ENCODE measurements around the gene KIF26B. TPM values are rescaled to one million over a fixed set of nuclear protein-coding genes. Genes with fewer than 3 reads are reported as not detected.

Gene KIF26B
- total RNA-seq, 1 donor from 2014 or later = 1.1 TPM

DNA sequence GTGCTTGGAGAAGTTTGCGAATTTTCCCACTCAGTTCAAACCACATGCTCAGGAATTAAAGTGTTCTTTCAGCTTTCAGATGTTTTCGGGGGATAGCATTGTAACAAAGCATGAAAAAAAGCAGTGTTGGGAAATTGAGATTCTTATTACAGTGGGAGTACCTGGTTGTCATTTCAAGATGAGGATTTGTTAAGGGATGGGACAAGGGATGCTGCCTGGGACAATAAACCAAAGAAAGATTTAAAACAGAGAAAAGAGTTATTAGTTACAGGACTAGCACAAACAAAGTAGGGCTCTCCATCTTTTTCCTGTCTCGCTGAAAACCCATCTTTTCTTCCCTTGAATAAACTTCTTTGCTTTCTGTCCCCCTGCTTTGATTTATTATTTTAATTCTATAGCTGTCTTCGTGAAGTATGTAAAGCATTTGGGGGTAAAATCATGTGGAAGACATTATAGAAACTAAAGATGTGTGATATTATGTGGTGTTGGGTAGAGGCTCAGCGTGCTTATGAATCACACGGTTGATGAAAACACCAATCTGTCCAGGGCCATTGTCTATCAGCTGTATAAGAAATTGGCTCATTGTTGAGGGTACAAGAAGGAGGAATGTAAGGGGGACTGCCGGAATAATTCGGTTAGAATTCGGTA lies 277.6 kb downstream of the KIF26B start:
- intact Hi-C loops (cut with DNase I) = no loop called here
- no peak for DNase-seq (ENCODE audit: low spot score)

GRCh38 chr1:245433561-245433960 lies 278.8 kb downstream of the KIF26B start:
- DNase-seq (ENCODE audit: low spot score) = no peak
- intact Hi-C loops (cut with DNase I) = no loop called here

- intact Hi-C loops (cut with DNase I) = no loop called here
- DNase-seq (ENCODE audit: low spot score) = no peak
These were observed 279.5 kb downstream of the KIF26B start for GRCh38 chr1:245434280-245434679.

DNA sequence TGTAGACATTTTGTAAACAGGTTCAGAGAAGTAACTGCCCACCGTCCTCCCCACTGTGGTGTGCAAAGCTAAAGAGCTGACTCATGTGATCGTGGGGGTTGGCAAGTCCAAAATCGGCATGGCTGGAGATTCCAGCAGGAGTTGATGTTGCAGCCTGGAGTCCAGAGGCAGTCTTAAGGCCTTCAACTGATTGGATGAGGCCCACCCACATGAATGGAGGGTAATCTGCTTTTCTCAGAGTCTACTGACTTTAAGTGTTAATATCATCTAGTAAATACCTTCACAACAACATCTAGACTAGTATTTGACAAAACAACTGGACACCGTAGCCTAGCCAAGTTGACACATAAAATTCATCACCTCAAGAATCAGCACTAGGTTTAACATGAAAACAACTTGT lies 281.6 kb downstream of the KIF26B start:
- DNase-seq (ENCODE audit: low spot score) = no peak
- intact Hi-C loops (cut with DNase I) = no loop called here

DNA sequence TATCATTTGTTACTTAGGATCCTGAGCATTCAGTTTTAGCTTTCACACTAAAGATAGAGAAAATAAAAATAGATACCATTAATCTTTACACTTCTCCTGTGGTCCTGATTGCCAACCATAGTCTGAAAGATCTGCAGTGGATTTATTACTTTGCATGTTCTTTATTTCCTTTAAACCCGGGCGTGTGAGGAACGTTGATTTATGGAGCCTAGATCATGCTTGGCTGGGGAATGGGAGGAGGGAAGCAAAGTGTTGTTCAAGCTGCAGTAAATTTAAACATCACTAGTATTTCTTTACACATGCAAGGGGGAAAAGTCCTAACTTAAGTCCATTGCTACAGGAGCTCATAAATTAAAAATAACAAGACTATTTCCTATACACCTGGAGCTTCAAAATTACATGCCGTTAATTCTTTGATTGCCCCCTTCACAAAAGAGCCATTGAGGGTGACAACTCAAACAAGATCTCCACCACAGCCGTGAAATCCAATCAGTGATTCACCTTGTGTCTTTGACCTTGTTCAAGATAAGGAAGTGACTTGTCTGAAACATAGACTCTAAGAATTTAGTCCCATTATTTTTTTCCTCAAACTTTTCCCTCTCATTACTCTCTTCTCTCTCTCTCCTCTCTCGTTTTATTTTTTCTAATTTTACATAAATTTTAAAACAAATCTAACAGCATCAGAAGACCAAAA lies 282.7 kb downstream of the KIF26B start:
- intact Hi-C loops (cut with DNase I) = no loop called here
- no peak for DNase-seq (ENCODE audit: low spot score)

DNA sequence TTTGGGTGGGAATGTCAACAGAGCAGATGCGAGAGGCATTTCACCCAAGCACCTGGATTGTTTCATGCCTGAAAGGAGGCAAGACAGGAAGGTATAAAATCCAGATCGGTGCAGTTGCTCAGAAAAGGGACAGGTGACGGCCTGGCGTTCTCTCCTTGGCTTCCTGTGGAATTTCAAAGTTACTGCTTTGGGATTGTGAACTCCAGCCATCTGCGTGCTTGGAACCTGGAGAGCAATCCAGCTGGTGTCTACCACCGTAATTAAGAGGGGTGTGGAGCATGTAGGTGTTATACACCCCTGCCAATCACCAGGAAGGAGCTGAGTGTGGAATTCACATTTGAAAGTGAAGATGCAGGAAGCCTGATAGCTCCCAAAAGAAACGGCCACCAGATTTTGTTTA lies 286.1 kb downstream of the KIF26B start:
- intact Hi-C loops (cut with DNase I) = no loop called here
- DNase-seq (ENCODE audit: low spot score) = no peak

GRCh38 chr1:245441689-245442088 lies 286.9 kb downstream of the KIF26B start:
- intact Hi-C loops (cut with DNase I) = no loop called here
- DNase-seq (ENCODE audit: low spot score) = no peak

GRCh38 chr1:245444147-245444828 lies 289.5 kb downstream of the KIF26B start:
- intact Hi-C loops (cut with DNase I) = no loop called here
- no peak for DNase-seq (ENCODE audit: low spot score)

- intact Hi-C loops (cut with DNase I) = no loop called here
These were observed 290.2 kb downstream of the KIF26B start for GRCh38 chr1:245444945-245445344.

DNA sequence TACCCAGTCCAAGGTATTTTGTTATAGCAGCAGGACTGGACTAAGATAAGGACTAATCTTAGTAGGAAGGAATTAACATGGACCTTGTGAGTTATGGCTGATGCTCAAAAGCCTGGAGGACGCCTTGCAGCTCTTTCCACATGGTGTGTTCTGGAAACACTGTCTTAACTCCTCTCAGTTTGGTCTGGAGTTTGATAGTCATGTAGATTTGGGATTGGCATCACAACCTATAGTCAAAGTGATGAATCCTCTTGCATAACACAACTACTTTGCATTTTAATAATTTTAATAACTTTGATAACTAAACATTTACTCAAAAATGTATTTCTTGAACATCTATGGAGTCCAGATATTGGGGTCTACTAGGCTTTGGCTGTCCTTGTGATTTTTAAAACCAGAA lies 293.7 kb downstream of the KIF26B start:
- intact Hi-C loops (cut with DNase I) = no loop called here
- DNase-seq (ENCODE audit: low spot score) = no peak

More at GRCh38 chr1:245444945-245445344, 290.2 kb downstream of the KIF26B start:
- no peak for DNase-seq (ENCODE audit: low spot score)

DNA sequence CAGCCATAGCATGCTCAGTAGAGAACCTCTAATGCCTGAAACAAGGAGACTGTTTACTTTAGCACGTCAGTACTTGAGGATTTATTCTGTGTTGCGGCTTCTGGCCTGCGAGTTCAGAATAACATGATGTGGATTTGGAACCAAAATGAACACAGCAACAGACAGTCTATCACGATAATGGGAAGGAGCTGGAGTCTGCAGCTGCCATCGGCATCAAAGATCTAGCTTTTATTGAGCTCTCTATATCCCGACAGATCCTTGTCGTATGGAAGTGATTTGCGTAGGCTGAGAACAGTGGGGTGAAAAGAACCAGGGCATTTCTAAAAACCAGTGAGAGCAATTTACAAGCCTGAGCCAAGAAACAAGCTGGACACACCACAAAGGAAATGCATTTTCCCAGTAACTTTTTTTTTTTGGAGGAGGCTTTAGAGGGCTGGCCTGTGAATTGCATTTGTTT lies 294.2 kb downstream of the KIF26B start:
- no peak for DNase-seq (ENCODE audit: low spot score)
- intact Hi-C loops (cut with DNase I) = no loop called here

DNA sequence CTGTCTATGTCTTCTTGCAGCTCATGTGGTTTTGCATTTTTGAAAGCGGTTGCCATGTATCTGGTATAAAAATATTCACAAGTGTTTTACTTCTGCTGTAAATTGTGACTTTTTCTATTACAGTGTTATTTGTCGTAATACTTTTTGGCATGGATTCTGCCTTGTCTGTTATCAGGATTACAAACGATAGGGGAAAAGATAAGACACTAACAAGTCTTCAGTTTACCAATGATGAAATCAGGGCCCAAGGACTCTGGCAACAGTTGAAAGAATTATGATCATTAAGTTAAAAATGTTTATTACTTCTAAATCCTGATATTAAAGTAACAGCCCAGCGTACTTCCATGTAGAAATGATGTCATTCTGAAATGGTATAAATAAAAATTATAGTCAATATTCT lies 298.8 kb downstream of the KIF26B start:
- intact Hi-C loops (cut with DNase I) = no loop called here

GRCh38 chr1:245454051-245454450 lies 299.3 kb downstream of the KIF26B start:
- intact Hi-C loops (cut with DNase I) = no loop called here

More for the DNA sequence above, 298.8 kb downstream of the KIF26B start:
- DNase-seq (ENCODE audit: low spot score) = no peak

GRCh38 chr1:245457562-245457961 lies 302.8 kb downstream of the KIF26B start:
- intact Hi-C loops (cut with DNase I) = no loop called here
- no peak for DNase-seq (ENCODE audit: low spot score)

More at GRCh38 chr1:245454051-245454450, 299.3 kb downstream of the KIF26B start:
- DNase-seq (ENCODE audit: low spot score) = no peak

GRCh38 chr1:245458234-245458633 lies 303.4 kb downstream of the KIF26B start:
- intact Hi-C loops (cut with DNase I) = no loop called here

DNA sequence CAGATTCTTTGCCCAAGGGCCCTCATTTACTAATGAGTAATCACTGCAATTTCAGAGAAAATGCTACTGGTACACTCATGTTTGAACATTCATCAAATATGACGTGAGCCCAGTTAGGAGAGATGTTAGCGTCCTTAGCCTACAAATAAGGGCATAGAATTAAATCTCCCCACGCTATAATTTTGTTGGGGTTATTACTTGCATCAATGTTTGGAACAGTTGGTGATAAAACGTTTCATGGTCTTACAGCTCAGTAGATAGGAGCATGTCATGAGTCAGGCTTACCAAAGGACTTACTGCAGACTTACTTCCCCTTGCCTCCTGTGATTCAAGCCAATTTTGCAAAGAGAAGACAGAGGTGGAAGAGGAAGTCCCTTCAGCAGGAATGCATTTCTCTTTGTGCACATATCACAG lies 304.0 kb downstream of the KIF26B start:
- DNase-seq (ENCODE audit: low spot score) = no peak
- intact Hi-C loops (cut with DNase I) = no loop called here

More at GRCh38 chr1:245458234-245458633, 303.4 kb downstream of the KIF26B start:
- DNase-seq (ENCODE audit: low spot score) = no peak

DNA sequence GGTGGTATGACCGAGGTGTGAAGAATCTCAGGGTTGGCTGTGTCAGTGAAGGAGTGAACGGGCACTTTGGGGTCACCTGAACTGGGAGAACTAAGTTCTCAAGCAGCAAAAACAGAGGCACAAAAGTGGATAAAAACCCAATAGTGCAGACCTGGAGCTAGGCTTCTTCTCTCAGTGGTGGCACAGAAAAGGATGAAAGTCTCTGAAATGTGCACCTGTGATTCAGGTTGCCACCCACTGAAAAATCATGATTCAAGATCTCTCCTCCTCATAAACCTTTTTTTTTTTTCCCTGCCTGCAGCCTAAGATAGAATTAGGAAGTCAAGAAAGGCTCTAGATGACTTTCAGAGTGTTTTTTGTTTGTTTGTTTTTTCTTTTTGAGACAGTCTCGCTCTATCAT lies 304.8 kb downstream of the KIF26B start:
- DNase-seq (ENCODE audit: low spot score) = no peak
- intact Hi-C loops (cut with DNase I) = no loop called here

DNA sequence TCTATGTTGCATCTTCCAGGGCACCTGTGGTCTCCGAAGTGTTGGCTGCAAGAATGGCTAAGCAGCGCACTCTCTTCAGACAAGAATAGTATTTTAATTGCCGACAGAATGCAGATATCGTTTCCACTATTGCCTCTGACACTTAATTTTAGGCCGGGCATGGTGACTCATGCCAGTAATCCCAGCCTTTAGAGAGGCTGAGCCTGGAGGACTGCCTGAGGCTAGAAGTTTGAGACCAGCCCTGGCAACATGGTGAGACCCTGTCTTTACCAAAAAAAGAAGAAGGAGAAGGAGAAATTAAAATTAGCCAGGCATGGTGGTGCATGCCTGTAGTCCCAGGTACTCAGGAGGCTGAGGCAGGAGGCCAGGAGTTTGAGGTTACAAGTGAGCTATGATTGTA lies 306.9 kb downstream of the KIF26B start:
- no peak for DNase-seq (ENCODE audit: low spot score)
- intact Hi-C loops (cut with DNase I) = no loop called here

- intact Hi-C loops (cut with DNase I) = no loop called here
- DNase-seq (ENCODE audit: low spot score) = no peak
These were observed 307.4 kb downstream of the KIF26B start for GRCh38 chr1:245462161-245462560.

GRCh38 chr1:245463392-245464165 lies 308.8 kb downstream of the KIF26B start:
- no peak for DNase-seq (ENCODE audit: low spot score)
- intact Hi-C loops (cut with DNase I) = no loop called here

Data from cardiac septum (tissue), 1 donor.